ENCODE data around the gene COX7A2.
A peak's percentile ranks its signal among the peaks of the same experiment; 100 is the strongest.

Gene COX7A2

GRCh38 chr6:75280131-75280855 lies 36.7 kb upstream of the COX7A2 start:
- peak overlapping the region; percentile 17; the same call in 1 of the 2 replicates for H3K4me3 ChIP-seq (ENCODE audit: low read length)
- TF ChIP-seq ZNF274 (IDR thresholded peaks at IDR 0.05; ENCODE audit: low read depth, low read length), result no peak

GRCh38 chr6:75279418-75279817 lies 35.8 kb upstream of the COX7A2 start:
- TF ChIP-seq ZNF274 (IDR thresholded peaks at IDR 0.05; ENCODE audit: low read depth, low read length), result no peak
- no peak overlapping the region; the same call in 1 of the 2 replicates for H3K4me3 ChIP-seq (ENCODE audit: low read length)

GRCh38 chr6:75278474-75279077 lies 35.0 kb upstream of the COX7A2 start:
- no peak for TF ChIP-seq ZNF274 (IDR thresholded peaks at IDR 0.05; ENCODE audit: low read depth, low read length)
- H3K4me3 ChIP-seq (ENCODE audit: low read length), result no peak overlapping the region

- H3K4me3 ChIP-seq (ENCODE audit: low read length), result no peak overlapping the region
- TF ChIP-seq ZNF274 (IDR thresholded peaks at IDR 0.05; ENCODE audit: low read depth, low read length), result no peak
Measured at GRCh38 chr6:75275067-75275466, 31.5 kb upstream of the COX7A2 start.

GRCh38 chr6:75273009-75273408 lies 29.4 kb upstream of the COX7A2 start:
- TF ChIP-seq ZNF274 (IDR thresholded peaks at IDR 0.05; ENCODE audit: low read depth, low read length), result no peak
- no peak overlapping the region for H3K4me3 ChIP-seq (ENCODE audit: low read length)

- H3K4me3 ChIP-seq (ENCODE audit: low read length), result no peak overlapping the region
- TF ChIP-seq ZNF274 (IDR thresholded peaks at IDR 0.05; ENCODE audit: low read depth, low read length), result no peak
Measured at GRCh38 chr6:75272145-75272840, 28.7 kb upstream of the COX7A2 start.

- no peak for TF ChIP-seq ZNF274 (IDR thresholded peaks at IDR 0.05; ENCODE audit: low read depth, low read length)
- no peak overlapping the region for H3K4me3 ChIP-seq (ENCODE audit: low read length)
Measured at GRCh38 chr6:75268988-75269354, 25.4 kb upstream of the COX7A2 start.

GRCh38 chr6:75268121-75268987 lies 24.8 kb upstream of the COX7A2 start:
- no peak overlapping the region for H3K4me3 ChIP-seq (ENCODE audit: low read length)
- no peak for TF ChIP-seq ZNF274 (IDR thresholded peaks at IDR 0.05; ENCODE audit: low read depth, low read length)

GRCh38 chr6:75267461-75267860 lies 23.9 kb upstream of the COX7A2 start:
- H3K4me3 ChIP-seq (ENCODE audit: low read length), result no peak overlapping the region
- no peak for TF ChIP-seq ZNF274 (IDR thresholded peaks at IDR 0.05; ENCODE audit: low read depth, low read length)

GRCh38 chr6:75266716-75267291 lies 23.2 kb upstream of the COX7A2 start:
- TF ChIP-seq ZNF274 (IDR thresholded peaks at IDR 0.05; ENCODE audit: low read depth, low read length), result no peak

GRCh38 chr6:75263401-75263750 lies 19.8 kb upstream of the COX7A2 start:
- H3K4me3 ChIP-seq (ENCODE audit: low read length), result no peak overlapping the region
- no peak for TF ChIP-seq ZNF274 (IDR thresholded peaks at IDR 0.05; ENCODE audit: low read depth, low read length)

More at GRCh38 chr6:75266716-75267291, 23.2 kb upstream of the COX7A2 start:
- no peak overlapping the region for H3K4me3 ChIP-seq (ENCODE audit: low read length)

GRCh38 chr6:75262716-75263400 lies 19.3 kb upstream of the COX7A2 start:
- H3K4me3 ChIP-seq (ENCODE audit: low read length), result no peak overlapping the region
- no peak for TF ChIP-seq ZNF274 (IDR thresholded peaks at IDR 0.05; ENCODE audit: low read depth, low read length)

- no peak for TF ChIP-seq ZNF274 (IDR thresholded peaks at IDR 0.05; ENCODE audit: low read depth, low read length)
- no peak overlapping the region for H3K4me3 ChIP-seq (ENCODE audit: low read length)
Measured at GRCh38 chr6:75261299-75261698, 17.7 kb upstream of the COX7A2 start.
